Panc1 (cell line): ENCODE measurements around the gene PTRHD1.

Experiments used
- POLR2AphosphoS5 ChIP-seq: IDR thresholded peaks from 2 replicates; pipeline ENCODE4 v1.6.1; 2012; ENCODE audit warnings: mild to moderate bottlenecking, low read depth, low read length, moderate library complexity
- TF ChIP-seq, protein P1 (sequence below): fragments of 450-650 bp; IDR thresholded peaks from 2 replicates; pipeline ENCODE4 v1.5.1; 2017; ENCODE audit warnings: mild to moderate bottlenecking

DNA sequence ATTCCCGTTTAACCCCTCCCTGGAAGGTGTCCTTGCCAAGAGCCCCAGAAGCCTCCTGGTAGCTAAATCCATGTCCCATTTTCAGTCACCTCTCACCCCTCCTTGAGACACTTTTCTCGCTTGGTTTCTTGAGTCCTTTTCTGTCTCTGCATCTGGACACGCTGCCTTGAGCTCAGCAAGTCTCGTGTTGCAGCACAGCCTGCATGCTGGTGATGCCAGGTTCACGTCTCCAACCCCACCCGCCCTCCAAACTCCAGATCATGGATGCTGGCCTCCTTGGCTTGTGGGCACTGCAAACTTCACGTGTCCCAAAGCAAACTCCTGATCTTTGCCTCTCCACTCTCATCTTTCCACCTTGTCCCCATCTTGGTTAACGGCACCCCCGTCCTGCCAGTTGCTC lies 39.3 kb upstream of the PTRHD1 start:
- TF ChIP-seq, protein P1, sequence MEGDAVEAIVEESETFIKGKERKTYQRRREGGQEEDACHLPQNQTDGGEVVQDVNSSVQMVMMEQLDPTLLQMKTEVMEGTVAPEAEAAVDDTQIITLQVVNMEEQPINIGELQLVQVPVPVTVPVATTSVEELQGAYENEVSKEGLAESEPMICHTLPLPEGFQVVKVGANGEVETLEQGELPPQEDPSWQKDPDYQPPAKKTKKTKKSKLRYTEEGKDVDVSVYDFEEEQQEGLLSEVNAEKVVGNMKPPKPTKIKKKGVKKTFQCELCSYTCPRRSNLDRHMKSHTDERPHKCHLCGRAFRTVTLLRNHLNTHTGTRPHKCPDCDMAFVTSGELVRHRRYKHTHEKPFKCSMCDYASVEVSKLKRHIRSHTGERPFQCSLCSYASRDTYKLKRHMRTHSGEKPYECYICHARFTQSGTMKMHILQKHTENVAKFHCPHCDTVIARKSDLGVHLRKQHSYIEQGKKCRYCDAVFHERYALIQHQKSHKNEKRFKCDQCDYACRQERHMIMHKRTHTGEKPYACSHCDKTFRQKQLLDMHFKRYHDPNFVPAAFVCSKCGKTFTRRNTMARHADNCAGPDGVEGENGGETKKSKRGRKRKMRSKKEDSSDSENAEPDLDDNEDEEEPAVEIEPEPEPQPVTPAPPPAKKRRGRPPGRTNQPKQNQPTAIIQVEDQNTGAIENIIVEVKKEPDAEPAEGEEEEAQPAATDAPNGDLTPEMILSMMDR = no peak
- no peak for TF ChIP-seq POLR2AphosphoS5
